HEK293 (cell line): ENCODE measurements around the gene ACADSB.
A peak's percentile ranks its signal among the peaks of the same experiment; 100 is the strongest.

Experiments
- FEZF1 ChIP-seq: fragments of 450-650 bp; formaldehyde crosslinking; IDR thresholded peaks from 2 replicates; pipeline ENCODE4 v1.5.1; 2016; ENCODE audit warnings: missing biosample characterization, missing genetic modification characterization
- HIC1 ChIP-seq: fragments of 450-650 bp; formaldehyde crosslinking; IDR thresholded peaks from 2 replicates; pipeline ENCODE4 v1.5.1; 2016; ENCODE audit warnings: missing biosample characterization, missing genetic modification characterization
- HOXD13 ChIP-seq: sonication (generic); formaldehyde crosslinking; IDR thresholded peaks from 2 replicates; pipeline ENCODE4 v1.8.0; 2022; ENCODE audit warnings: missing genetic modification reagents, borderline replicate concordance
- KLF7 ChIP-seq: fragments of 450-650 bp; formaldehyde crosslinking; IDR thresholded peaks from 2 replicates; pipeline ENCODE4 v1.5.1; 2016; ENCODE audit warnings: missing biosample characterization, missing genetic modification characterization, borderline replicate concordance
- YY2 ChIP-seq: fragments of 450-650 bp; formaldehyde crosslinking; IDR thresholded peaks from 2 replicates; pipeline ENCODE4 v1.5.1; 2016; ENCODE audit warnings: missing biosample characterization, missing genetic modification characterization
- ZBTB11 ChIP-seq: fragments of 450-650 bp; formaldehyde crosslinking; conservative IDR thresholded peaks from 2 replicates; pipeline ENCODE4 v1.5.1; 2016; ENCODE audit warnings: low read depth, missing biosample characterization, missing genetic modification characterization
- ZBTB21 ChIP-seq: fragments of 450-650 bp; formaldehyde crosslinking; IDR thresholded peaks from 2 replicates; pipeline ENCODE4 v1.5.1; 2017; ENCODE audit warnings: missing biosample characterization, missing genetic modification characterization
- ZBTB48 ChIP-seq: fragments of 450-650 bp; formaldehyde crosslinking; IDR thresholded peaks from 2 replicates; pipeline ENCODE4 v1.5.1; 2016; ENCODE audit warnings: missing biosample characterization, missing genetic modification characterization
- ZBTB7A ChIP-seq: fragments of 450-650 bp; formaldehyde crosslinking; IDR thresholded peaks from 2 replicates; pipeline ENCODE4 v1.5.1; 2016; ENCODE audit warnings: low read depth, missing biosample characterization, missing genetic modification characterization
- ZNF26 ChIP-seq: fragments of 450-650 bp; formaldehyde crosslinking; IDR thresholded peaks from 2 replicates; pipeline ENCODE4 v1.5.1; 2016; ENCODE audit warnings: missing biosample characterization, missing genetic modification characterization
- ZNF280D ChIP-seq: fragments of 450-650 bp; formaldehyde crosslinking; IDR thresholded peaks from 2 replicates; pipeline ENCODE4 v1.5.1; 2016; ENCODE audit warnings: missing biosample characterization, missing genetic modification characterization
- ZNF449 ChIP-seq: fragments of 450-650 bp; formaldehyde crosslinking; IDR thresholded peaks from 2 replicates; pipeline ENCODE4 v1.5.1; 2017; ENCODE audit warnings: missing biosample characterization, mild to moderate bottlenecking, missing genetic modification characterization, moderate library complexity
- ZNF518A ChIP-seq: fragments of 450-650 bp; formaldehyde crosslinking; conservative IDR thresholded peaks from 2 replicates; pipeline ENCODE4 v1.5.1; 2016; ENCODE audit warnings: low read depth, missing biosample characterization, missing genetic modification characterization
- ZNF544 ChIP-seq: fragments of 450-650 bp; formaldehyde crosslinking; IDR thresholded peaks from 2 replicates; pipeline ENCODE4 v1.5.0; 2017; ENCODE audit warnings: missing biosample characterization, missing genetic modification characterization
- ZNF580 ChIP-seq: fragments of 450-650 bp; formaldehyde crosslinking; IDR thresholded peaks from 2 replicates; pipeline ENCODE4 v1.5.1; 2016; ENCODE audit warnings: missing biosample characterization, missing genetic modification characterization
- ZNF626 ChIP-seq: fragments of 450-650 bp; sonication (Bioruptor Pico); formaldehyde crosslinking; IDR thresholded peaks from 2 replicates; pipeline ENCODE4 v1.5.1; 2018; ENCODE audit warnings: missing biosample characterization, missing genetic modification characterization, inconsistent platforms
- ZNF704 ChIP-seq: fragments of 450-650 bp; formaldehyde crosslinking; IDR thresholded peaks from 2 replicates; pipeline ENCODE4 v1.5.1; 2016; ENCODE audit warnings: missing biosample characterization, missing genetic modification characterization
- ZNF792 ChIP-seq: fragments of 450-650 bp; formaldehyde crosslinking; IDR thresholded peaks from 2 replicates; pipeline ENCODE4 v1.5.1; 2016; ENCODE audit warnings: missing biosample characterization, missing genetic modification characterization

The ACADSB gene

GRCh38 chr10:123009105-123009820, 457 bp downstream of the ACADSB start (continued):
- TF ChIP-seq ZBTB11 (tag by site-specific recombination) (no peak), ZNF449 (tag by site-specific recombination) (no peak), ZNF626 (tag by site-specific recombination) (no peak), ZNF518A (tag by site-specific recombination) (no peak), ZBTB48 (peak; percentile 94), KLF7 (tag by site-specific recombination) (no peak), ZNF280D (tag by site-specific recombination) (no peak), YY2 (no peak), FEZF1 (tag by site-specific recombination) (no peak), ZNF580 (tag by site-specific recombination) (no peak), ZNF544 (tag by site-specific recombination) (no peak), ZBTB7A (tag by site-specific recombination) (0 out of 2 replicates have a peak, but pooled peaks have one; percentile 36), HOXD13 (CRISPR knock-in tag) (no peak), HIC1 (tag by site-specific recombination) (0 out of 2 replicates have a peak, but pooled peaks have one; percentile 18), ZNF26 (tag by site-specific recombination) (no peak), ZNF792 (no peak), ZBTB21 (tag by site-specific recombination) (no peak), ZNF704 (tag by site-specific recombination) (no peak)
